HepG2 (cell line): ENCODE results near the gene E2F1. TPM values are rescaled to one million over a fixed set of nuclear protein-coding genes. Genes with fewer than 3 reads are reported as not detected.
A peak's percentile ranks its signal among the peaks of the same experiment; 100 is the strongest.

Source experiments
- ATAC-seq: fragments of 200-7000 bp; cut with Tn5 transposase; 3 replicates; pipeline ENCODE4 v1.9.1; 2020; ENCODE audit warnings: mild to moderate bottlenecking, moderate library complexity
- BruUV-seq: library from RNA; stranded (reverse); fragments of 400-500 nt; replicated peaks from 2 replicates; lab custom pipeline; 2021; lab: Mats Ljungman, UMichigan
- CTCF ChIA-PET: fragments of 300-600 bp; formaldehyde crosslinking; extraction: SDS; loops from one replicate; lab custom pipeline; 2021; ENCODE audit warnings: low total read pairs, inconsistent platforms, low intra/inter-chr PET ratio; lab: Yijun Ruan, JAX
- POLR2A ChIA-PET: fragments of 350-600 bp; sonication (Branson Sonifier 250); formaldehyde crosslinking; loops from one replicate; lab custom pipeline; 2020; ENCODE audit warnings: antibody characterized with exemption, inconsistent platforms; lab: Yijun Ruan, JAX
- DNase-seq: peaks from one replicate; pipeline ENCODE4 v3.0.0-alpha.2; 2015; ENCODE audit warnings: low spot score
- FAIRE-seq: peaks from 3 replicates; lab custom pipeline; 2011; peaks lifted over from hg19 to GRCh38; lab: Jason Lieb, UNC
- H2AFZ ChIP-seq: one replicate; pipeline ENCODE4 v1.6.1; 2011; ENCODE audit warnings: low read length, inconsistent platforms
- H3K27ac ChIP-seq: fragments of 300-600 bp; 3 replicates; pipeline ENCODE4 v1.8.0; 2011; ENCODE audit warnings: mixed run types, mild to moderate bottlenecking, mixed read lengths, low read length, inconsistent platforms; ENCODE audit not compliant: insufficient read depth; ENCODE audit errors: extremely low read length
- H3K27me3 ChIP-seq, 2 experiments: fragments of 200-600 bp in 1 of 2; 2 replicates in 1 of 2; 3 replicates in 1 of 2; pipeline versions ENCODE4 v1.6.0 to v1.8.0; 2011; ENCODE audit warnings: low read length in 2 of 2, mild to moderate bottlenecking in 2 of 2, moderate library complexity in 2 of 2, inconsistent platforms in 1 of 2; ENCODE audit not compliant: insufficient read depth in 2 of 2, control insufficient read depth in 1 of 2
- H3K36me3 ChIP-seq, 2 experiments: fragments of 200-600 bp in 1 of 2; replicated peaks in 1 of 2; 2 replicates in 1 of 2; 3 replicates in 1 of 2; pipeline versions ENCODE4 v1.5.1 to v1.8.0; 2011; ENCODE audit warnings: low read length in 2 of 2, inconsistent platforms in 1 of 2; ENCODE audit not compliant: insufficient read depth in 2 of 2, control insufficient read depth in 1 of 2
- H3K4me1 ChIP-seq: 2 replicates; pipeline ENCODE4 v1.5.1; 2012; ENCODE audit warnings: low read length, inconsistent platforms; ENCODE audit not compliant: insufficient read depth
- H3K4me2 ChIP-seq: 2 replicates; pipeline ENCODE4 v1.6.0; 2011; ENCODE audit warnings: low read depth, low read length, inconsistent platforms
- H3K4me3 ChIP-seq, 3 experiments: fragments of 200-600 bp in 1 of 3; sonication (generic), shearing (Covaris generic) in 1 of 3; replicated peaks in 1 of 3; 2 replicates each; pipeline ENCODE4 v1.5.1; 2011 to 2016; ENCODE audit warnings: low read length in 3 of 3, inconsistent platforms in 2 of 3, low read depth in 2 of 3, mild to moderate bottlenecking in 2 of 3, control low read depth in 1 of 3, mixed read lengths in 1 of 3; ENCODE audit not compliant: insufficient read depth in 1 of 3
- H3K79me2 ChIP-seq: one replicate; pipeline ENCODE4 v1.6.1; 2011; ENCODE audit warnings: low read length, inconsistent platforms; ENCODE audit not compliant: insufficient read depth
- H3K9ac ChIP-seq: 2 replicates; pipeline ENCODE4 v1.6.0; 2011; ENCODE audit warnings: mild to moderate bottlenecking, low read depth, low read length, inconsistent platforms; ENCODE audit not compliant: insufficient read depth
- H3K9me3 ChIP-seq: 2 replicates; pipeline ENCODE4 v1.5.1; 2012; ENCODE audit warnings: mild to moderate bottlenecking, low read length
- H4K20me1 ChIP-seq: 2 replicates; pipeline ENCODE4 v1.6.0; 2011; ENCODE audit warnings: inconsistent platforms, mild to moderate bottlenecking, low read length, moderate library complexity; ENCODE audit not compliant: insufficient read depth
- AGO2 ChIP-seq: fragments of 200-400 bp; formaldehyde crosslinking; optimal IDR thresholded peaks from 2 replicates; pipeline ENCODE3; 2017; ENCODE audit warnings: mild to moderate bottlenecking, low read depth, low read length, moderate library complexity
- ATM ChIP-seq: fragments of 450-650 bp; IDR thresholded peaks from 2 replicates; pipeline ENCODE4 v1.7.1; 2017; ENCODE audit warnings: mild to moderate bottlenecking, borderline replicate concordance
- GFI1 ChIP-seq: sonication (generic); formaldehyde crosslinking; IDR thresholded peaks from 2 replicates; pipeline ENCODE4 v1.5.0; 2020; ENCODE audit warnings: missing genetic modification reagents, mild to moderate bottlenecking, borderline replicate concordance
- NFIB ChIP-seq: sonication (generic); formaldehyde crosslinking; IDR thresholded peaks from 2 replicates; pipeline ENCODE4 v1.9.0; 2021; ENCODE audit warnings: missing genetic modification reagents, mild to moderate bottlenecking, borderline replicate concordance
- NPAS2 ChIP-seq: sonication (generic); formaldehyde crosslinking; IDR thresholded peaks from 2 replicates; pipeline ENCODE4 v1.8.0; 2022; ENCODE audit warnings: mild to moderate bottlenecking, missing genetic modification reagents, borderline replicate concordance
- POLR2A ChIP-seq, 2 experiments: IDR thresholded peaks; 2 replicates each; pipeline ENCODE4 v1.6.1; 2011; ENCODE audit warnings: low read depth in 2 of 2, low read length in 2 of 2, mild to moderate bottlenecking in 1 of 2, moderate library complexity in 1 of 2; ENCODE audit not compliant: insufficient read depth in 1 of 2
- RBFOX2 ChIP-seq: fragments of 200-400 bp; formaldehyde crosslinking; IDR thresholded peaks from 2 replicates; pipeline ENCODE4 v1.6.1; 2017; ENCODE audit warnings: low read depth, mild to moderate bottlenecking, low read length
- TCF7 ChIP-seq: sonication (generic); IDR thresholded peaks from 2 replicates; pipeline ENCODE4 v1.6.1; 2016; ENCODE audit warnings: antibody characterized with exemption, low read depth
- TERF1 ChIP-seq: sonication (generic); formaldehyde crosslinking; IDR thresholded peaks from 2 replicates; pipeline ENCODE4 v1.8.0; 2022; ENCODE audit warnings: mild to moderate bottlenecking, missing genetic modification reagents, moderate library complexity
- U2AF2 ChIP-seq: fragments of 200-400 bp; formaldehyde crosslinking; IDR thresholded peaks from 2 replicates; pipeline ENCODE4 v1.6.1; 2017; ENCODE audit warnings: low read depth, mild to moderate bottlenecking, low read length
- ZBTB33 ChIP-seq: sonication (generic); formaldehyde crosslinking; IDR thresholded peaks from 2 replicates; pipeline ENCODE4 v1.4.0; 2020; ENCODE audit warnings: missing genetic modification reagents
- ZNF235 ChIP-seq: sonication (generic); formaldehyde crosslinking; IDR thresholded peaks from 2 replicates; pipeline ENCODE4 v1.8.1; 2023; ENCODE audit warnings: mild to moderate bottlenecking, missing genetic modification reagents, borderline replicate concordance
- ZNF263 ChIP-seq: sonication (generic); formaldehyde crosslinking; IDR thresholded peaks from 2 replicates; pipeline ENCODE4 v1.4.0; 2020; ENCODE audit warnings: missing genetic modification reagents
- ZNF451 ChIP-seq: sonication (generic); formaldehyde crosslinking; IDR thresholded peaks from 2 replicates; pipeline ENCODE4 v1.5.0; 2020; ENCODE audit warnings: mild to moderate bottlenecking, missing genetic modification reagents
- ZNF670 ChIP-seq: sonication (generic); formaldehyde crosslinking; IDR thresholded peaks from 2 replicates; pipeline ENCODE4 v1.8.0; 2022; ENCODE audit warnings: mild to moderate bottlenecking, missing genetic modification reagents, borderline replicate concordance
- ZNF75D ChIP-seq: sonication (generic); formaldehyde crosslinking; IDR thresholded peaks from 2 replicates; pipeline ENCODE4 v1.8.1; 2023; ENCODE audit warnings: missing genetic modification reagents, mild to moderate bottlenecking, borderline replicate concordance
- WGBS: methylation state at CpG from one replicate; pipeline ENCODE4 v1.1.6; 2017; ENCODE audit warnings: low lambda C conversion rate; 5-methylcytosine and 5-hydroxymethylcytosine counted together
- in situ Hi-C: cut with HindIII; loops from 2 replicates; pipeline ENCODE4 v1.10.0; 2017; ENCODE audit warnings: low pct_unique_long_range_greater_than_20kb; ENCODE audit not compliant: extremely low pct_ligation_motif_present
- intact Hi-C: fragments of 100-400 bp; cut with micrococcal nuclease; formaldehyde crosslinking; loops from one replicate; pipeline ENCODE4 v1.10.0; 2022; ENCODE audit not compliant: unreplicated experiment
- polyA plus RNA-seq, 8 experiments: library from polyadenylated mRNA; depleted of rRNA in 3 of 8; stranded (reverse) in 7 of 8; unstranded in 1 of 8; fragments of >200 nt; fragmentation: Illumina TruSeq in 4 of 8; extraction: Trizol in 4 of 8; gene quantifications; 2 replicates each; pipeline versions ENCODE4 v1.2.1 to v1.2.3, GENCODE V29; 2011 to 2016; ENCODE audit warnings: low read depth in 4 of 8, missing spikeins in 1 of 8, mixed read lengths in 1 of 8; ENCODE audit not compliant: insufficient read depth in 1 of 8
- total RNA-seq, 5 experiments: library from RNA; depleted of rRNA; stranded (reverse); fragments of >200 nt; fragmentation: Illumina TruSeq; extraction: Trizol; gene quantifications; 2 replicates each; pipeline ENCODE4 v1.2.3, GENCODE V29; 2016; ENCODE audit warnings: low read depth in 1 of 5

E2F1 gene
- total and polyA plus RNA-seq, 2 of the 13 experiments (the other 11 are each of a cell fraction or from before 2014, with no cell fraction given) = 25.5 to 39.4 TPM

GRCh38 chr20:33676652-33677645, 9.2 kb downstream of the E2F1 start:
- in situ Hi-C loops (no loop called here), intact Hi-C loops (no loop called here)
- Histone ChIP-seq H3K27me3 (peaks cover 0 to 3% of the 10 kb centered on the region in 2 experiments; a peak in 1 of 5 replicates), H3K27ac (no peak overlapping the region), H3K9me3 (no peaks in the 10 kb centered on the region), H3K9ac (no peak overlapping the region), H3K4me1 (peaks cover 28% of the 10 kb centered on the region), H3K36me3 (peaks cover 10 to 30% of the 10 kb centered on the region in 2 experiments), H2AFZ (no peak overlapping the region), H3K4me3 (no peak overlapping the region), H3K4me2 (no peak overlapping the region), H4K20me1 (no peaks in the 10 kb centered on the region), H3K79me2 (peaks cover 21% of the 10 kb centered on the region)
- 0 out of 2 replicates have a peak, but pooled peaks have one; percentile 18 for TF ChIP-seq RBFOX2
- no peak for TF ChIP-seq U2AF2
- 0 out of 4 replicates have a peak, but pooled peaks of 1 of the 2 experiments have one; percentile 17 for TF ChIP-seq POLR2A (IDR thresholded peaks at IDR 0.05; ENCODE audit: insufficient read depth in 1 of 2, low read depth in 2 of 2, low read length in 2 of 2)
- TF ChIP-seq ZNF263 (CRISPR knock-in tag) = 0 out of 2 replicates have a peak, but pooled peaks have one; percentile 57
- peak; percentile 89 for TF ChIP-seq ZBTB33 (CRISPR knock-in tag)
- no peak for TF ChIP-seq ZNF75D (CRISPR knock-in tag)
- TF ChIP-seq ZNF235 (CRISPR knock-in tag) = no peak
- TF ChIP-seq ZNF670 = no peak
- no peak for TF ChIP-seq ZNF451 (CRISPR knock-in tag)
- TF ChIP-seq NFIB = 0 out of 2 replicates have a peak, but pooled peaks have one; percentile 14
- no peak for TF ChIP-seq TCF7
- peak; percentile 66 for TF ChIP-seq AGO2
- no peak for TF ChIP-seq ATM
- TF ChIP-seq GFI1 = no peak
- no peak for TF ChIP-seq TERF1
- TF ChIP-seq NPAS2 = 0 out of 2 replicates have a peak, but pooled peaks have one; percentile 41
- BruUV-seq = no TSS peak
- FAIRE-seq = no peak
- ATAC-seq = no peak
- WGBS = 95% methylated on average over 30 of the region's 31 CpGs
- ChIA-PET CTCF (no interaction called here), POLR2A (no interaction called here)
- no peak for DNase-seq
